Activated naive CD4-positive, alpha-beta T cell treated with anti-CD3 and anti-CD28 coated beads, Interleukin-2, amount 50 U/mL, for 16 hours (primary cell): ENCODE measurements around the gene WIPF1.
"Not testable (repeated sequence)": the region's sequence is repeated elsewhere in the genome, so short reads cannot be mapped to it uniquely, and the experiment has no call there.

ENCODE experiments used
- DNase-seq: peaks from one replicate; pipeline ENCODE4 v3.0.0-alpha.2; 2020

WIPF1 gene

GRCh38 chr2:174570318-174570958 is 27.2 kb downstream of the WIPF1 start:
- no peak for DNase-seq

GRCh38 chr2:174569678-174570077 is 27.9 kb downstream of the WIPF1 start:
- DNase-seq: no peak

GRCh38 chr2:174568425-174568824 is 29.2 kb downstream of the WIPF1 start:
- DNase-seq: no peak

- DNase-seq: no peak
Measured at GRCh38 chr2:174566871-174567270, 30.7 kb downstream of the WIPF1 start.

GRCh38 chr2:174563530-174564282 is 33.9 kb downstream of the WIPF1 start:
- DNase-seq: no peak

- DNase-seq: no peak
Measured at GRCh38 chr2:174561972-174562370, 35.6 kb downstream of the WIPF1 start.

- no peak for DNase-seq
Measured at GRCh38 chr2:174561283-174561971, 36.2 kb downstream of the WIPF1 start.

- DNase-seq: no peak
Measured at GRCh38 chr2:174560737-174561136, 36.9 kb downstream of the WIPF1 start.

- no peak for DNase-seq
Measured at GRCh38 chr2:174555998-174556397, 41.6 kb downstream of the WIPF1 start.

- no peak for DNase-seq
Measured at GRCh38 chr2:174554529-174555150, 43.0 kb downstream of the WIPF1 start.

GRCh38 chr2:174553811-174554493 is 43.7 kb downstream of the WIPF1 start:
- no peak for DNase-seq

- no peak for DNase-seq
Measured at GRCh38 chr2:174552880-174553279, 44.7 kb downstream of the WIPF1 start.

GRCh38 chr2:174551697-174552096 is 45.9 kb downstream of the WIPF1 start:
- DNase-seq: no peak

- DNase-seq: not testable (repeated sequence)
Measured at GRCh38 chr2:174548646-174549045, 49.0 kb downstream of the WIPF1 start.

GRCh38 chr2:174548021-174548420 is 49.6 kb downstream of the WIPF1 start:
- DNase-seq: not testable (repeated sequence)

- peak; percentile 42 for DNase-seq
Measured at GRCh38 chr2:174546519-174547506, 50.8 kb downstream of the WIPF1 start.

GRCh38 chr2:174545240-174545639 is 52.4 kb downstream of the WIPF1 start:
- no peak for DNase-seq

GRCh38 chr2:174544802-174545201 is 52.8 kb downstream of the WIPF1 start:
- DNase-seq: no peak

- DNase-seq: no peak
Measured at GRCh38 chr2:174544156-174544555, 53.4 kb downstream of the WIPF1 start.

GRCh38 chr2:174540893-174541292 is 56.7 kb downstream of the WIPF1 start:
- DNase-seq: no peak
